Measurements from ENCODE around the gene TYMP. TPM values are rescaled to one million over a fixed set of nuclear protein-coding genes. Genes with fewer than 3 reads are reported as not detected.

The TYMP gene
- total RNA-seq, 2 experiments from 2014 or later = 9.9 to 10.0 TPM

DNA sequence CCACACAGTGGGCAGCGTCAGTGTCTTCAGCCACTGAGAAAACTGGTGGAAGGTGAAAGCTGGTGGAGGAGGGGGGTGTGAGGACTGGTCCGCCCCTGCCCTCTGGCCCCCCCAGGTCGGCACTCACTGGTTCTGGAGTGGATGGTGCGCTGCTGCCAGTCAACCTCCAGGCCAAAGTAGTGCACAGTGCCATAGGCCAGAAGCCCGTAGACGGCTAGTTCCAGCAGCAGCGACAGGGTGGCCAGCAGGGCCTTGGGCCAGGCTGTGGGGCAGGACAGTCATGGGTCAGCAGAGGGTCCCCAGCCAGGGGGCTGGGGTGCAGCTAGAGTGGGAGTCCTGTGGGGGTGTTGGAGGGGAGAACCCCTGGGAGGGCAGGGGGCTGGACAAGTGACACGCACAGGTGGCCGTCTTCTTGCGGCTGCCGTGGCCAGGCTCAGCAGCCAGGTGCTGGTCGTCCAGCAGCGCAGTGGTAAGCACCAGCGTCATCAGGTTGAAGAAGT, 24.5 kb downstream of the TYMP start:
- Mint-ChIP-seq H3K4me3 (no peak overlapping the region), H3K36me3 (ENCODE audit: low read depth) (peaks cover 15% of the 10 kb centered on the region), H3K4me1 (ENCODE audit: low read depth) (peaks cover 21% of the 10 kb centered on the region), H3K9me3 (no peaks in the 10 kb centered on the region), H3K27ac (no peak overlapping the region), H3K27me3 (no peaks in the 10 kb centered on the region)
- Histone ChIP-seq H3K36me3 (ENCODE audit: insufficient read depth, low read length) (peaks cover 37% of the 10 kb centered on the region), H3K4me3 (ENCODE audit: low read length) (no peak overlapping the region), H3K27me3 (ENCODE audit: control insufficient read depth in 1 of 2, insufficient read depth in 2 of 2, low read length in 2 of 2) (no peaks in the 10 kb centered on the region), H3K27ac (ENCODE audit: low read depth in 1 of 2, low read length in 2 of 2) (no peak overlapping the region), H3K9me3 (ENCODE audit: control insufficient read depth in 1 of 2, insufficient read depth in 1 of 2, low read length in 2 of 2) (no peaks in the 10 kb centered on the region), H3K4me1 (ENCODE audit: insufficient read depth, low read length) (peaks cover 38% of the 10 kb centered on the region)
- TF ChIP-seq CTCF (IDR thresholded peaks at IDR 0.05) = no peak
- ChIA-PET CTCF (no interaction called here), POLR2A (interaction anchor here (1.4 kb wide), 1 partner anchor 116 kb away, joined by 3 read pairs; no protein-coding TSS in a partner anchor)
- DNase-seq (peak in 1 of 14 experiments; percentile 41), ATAC-seq (ENCODE audit: poor library complexity) (no peak)
- intact Hi-C loops (cut with DNase I, micrococcal nuclease) = loop anchor here (5.0 to 10.0 kb wide), 3 partner anchors 33 to 161 kb away; partner anchors contain the start of gene PPP6R2 (in 1 of the 2)

- H3K4me3 ChIP-seq (ENCODE audit: low read length) = no peak overlapping the region
- no peaks in the 10 kb centered on the region for H3K27me3 ChIP-seq (ENCODE audit: control insufficient read depth in 1 of 2, insufficient read depth in 2 of 2, low read length in 2 of 2)
- H3K27ac ChIP-seq (ENCODE audit: low read depth in 1 of 2, low read length in 2 of 2) = no peak overlapping the region
- H3K4me1 ChIP-seq (ENCODE audit: insufficient read depth, low read length) = peaks cover 38% of the 10 kb centered on the region
- Mint-ChIP-seq H3K27me3 (no peaks in the 10 kb centered on the region), H3K36me3 (ENCODE audit: low read depth) (peaks cover 15% of the 10 kb centered on the region), H3K27ac (no peak overlapping the region), H3K4me3 (no peak overlapping the region), H3K9me3 (no peaks in the 10 kb centered on the region), H3K4me1 (ENCODE audit: low read depth) (peaks cover 19% of the 10 kb centered on the region)
- peaks cover 37% of the 10 kb centered on the region for H3K36me3 ChIP-seq (ENCODE audit: insufficient read depth, low read length)
- TF ChIP-seq CTCF (IDR thresholded peaks at IDR 0.05) = no peak
- DNase-seq = peak in 1 of 14 experiments; percentile 42
- intact Hi-C loops (cut with DNase I, micrococcal nuclease) = loop anchor here (5.0 to 10.0 kb wide), 3 partner anchors 32 to 160 kb away; partner anchors contain the start of gene PPP6R2 (in 1 of the 2)
- H3K9me3 ChIP-seq (ENCODE audit: control insufficient read depth in 1 of 2, insufficient read depth in 1 of 2, low read length in 2 of 2) = no peaks in the 10 kb centered on the region
- ChIA-PET CTCF (interaction anchor here (1.3 kb wide), 1 partner anchor 21 kb away, joined by 4 read pairs; the partner anchor contains the start of gene SCO2), POLR2A (interaction anchor here (1.5 kb wide), 1 partner anchor 23 kb away, joined by 4 read pairs; no protein-coding TSS in a partner anchor)
- no peak for ATAC-seq (ENCODE audit: poor library complexity)
These were observed 25.2 kb downstream of the TYMP start for GRCh38 chr22:50504369-50505211.

DNA sequence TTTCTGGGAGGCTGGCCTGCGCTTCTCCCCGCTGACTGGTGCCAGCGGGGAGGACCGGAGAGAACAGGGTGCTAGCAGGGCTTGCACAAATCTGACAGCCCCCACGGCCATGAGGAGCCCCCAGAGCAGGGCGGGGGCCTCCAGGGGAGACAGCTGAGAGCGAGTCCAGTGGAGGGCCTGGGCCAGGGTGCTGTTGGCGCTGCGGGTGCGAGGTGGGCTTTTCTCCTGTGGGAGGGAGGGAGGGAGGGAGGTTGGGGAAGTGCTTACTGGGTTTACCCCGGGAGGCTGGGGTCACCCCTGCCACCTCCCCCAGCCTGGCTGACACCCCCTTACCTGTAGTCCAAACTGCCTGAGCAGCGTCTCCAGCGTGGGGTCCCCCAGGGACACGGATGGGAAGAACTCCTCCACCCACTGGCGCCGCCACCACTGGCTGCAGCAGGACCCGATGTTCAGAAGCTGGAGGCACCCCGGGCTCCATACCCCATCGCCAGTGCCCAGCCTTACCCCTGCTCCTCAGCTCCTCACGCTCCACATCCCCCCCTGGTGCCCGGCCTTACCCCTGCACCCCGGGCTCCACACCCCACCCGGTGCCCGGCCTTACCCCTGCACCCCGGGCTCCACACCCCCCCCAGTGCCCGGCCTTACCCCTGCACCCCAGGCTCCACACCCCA, 26.2 kb downstream of the TYMP start:
- H3K9me3 ChIP-seq (ENCODE audit: control insufficient read depth in 1 of 2, insufficient read depth in 1 of 2, low read length in 2 of 2) = no peaks in the 10 kb centered on the region
- ChIA-PET POLR2A (interaction anchor here (1.5 kb wide), 1 partner anchor 24 kb away, joined by 4 read pairs; no protein-coding TSS in a partner anchor), CTCF (interaction anchor here (1.3 kb wide), 1 partner anchor 22 kb away, joined by 4 read pairs; the partner anchor contains the start of gene SCO2)
- no peaks in the 10 kb centered on the region for H3K27me3 Mint-ChIP-seq
- peaks cover 37% of the 10 kb centered on the region for H3K36me3 ChIP-seq (ENCODE audit: insufficient read depth, low read length)
- intact Hi-C loops (cut with DNase I, micrococcal nuclease) = loop anchor here in 1 of 2 experiments (10.0 kb wide), 1 partner anchor 159 kb away; the partner anchor contains the start of gene PPP6R2
- H3K27ac ChIP-seq (ENCODE audit: low read depth in 1 of 2, low read length in 2 of 2) = no peak overlapping the region
- ATAC-seq (ENCODE audit: poor library complexity) = no peak
- H3K4me1 Mint-ChIP-seq (ENCODE audit: low read depth) = peaks cover 11% of the 10 kb centered on the region
- no peak for TF ChIP-seq CTCF (IDR thresholded peaks at IDR 0.05)
- peaks cover 15% of the 10 kb centered on the region for H3K36me3 Mint-ChIP-seq (ENCODE audit: low read depth)
- no peaks in the 10 kb centered on the region for H3K9me3 Mint-ChIP-seq
- peak in 3 of 14 experiments; percentile 25 to 51 (median 27) for DNase-seq
- no peak overlapping the region for H3K4me3 ChIP-seq (ENCODE audit: low read length)
- no peaks in the 10 kb centered on the region for H3K27me3 ChIP-seq (ENCODE audit: control insufficient read depth in 1 of 2, insufficient read depth in 2 of 2, low read length in 2 of 2)
- H3K27ac Mint-ChIP-seq = no peak overlapping the region
- peaks cover 31% of the 10 kb centered on the region for H3K4me1 ChIP-seq (ENCODE audit: insufficient read depth, low read length)
- no peak overlapping the region for H3K4me3 Mint-ChIP-seq

Data from CD4-positive, alpha-beta T cell (primary cell).